Skin of body (tissue), 2 donors: Measurements from ENCODE around the gene AP4S1. TPM values are rescaled to one million over a fixed set of nuclear protein-coding genes. Genes with fewer than 3 reads are reported as not detected.
"Not testable (repeated sequence)": the region's sequence is repeated elsewhere in the genome, so short reads cannot be mapped to it uniquely, and the experiment has no call there.

Experiments used
- DNase-seq: peaks from one replicate; lab custom pipeline; 2025; lab: John Stamatoyannopoulos, UW
- total RNA-seq: library from RNA; depleted of rRNA; stranded (reverse); fragments of >200 nt; gene quantifications from one replicate; pipeline ENCODE4 v1.2.3, GENCODE V29; 2014

Gene AP4S1
- total RNA-seq, 1 donor from 2014 or later = 10.9 TPM

- DNase-seq = not testable (repeated sequence)
These were observed 17.4 kb downstream of the AP4S1 start for GRCh38 chr14:31042893-31043292.

GRCh38 chr14:31043379-31043778, 17.9 kb downstream of the AP4S1 start:
- DNase-seq = no peak

GRCh38 chr14:31045501-31046080, 20.1 kb downstream of the AP4S1 start:
- no peak for DNase-seq

GRCh38 chr14:31047503-31047902, 22.1 kb downstream of the AP4S1 start:
- no peak for DNase-seq

- DNase-seq = no peak
These were observed 25.6 kb downstream of the AP4S1 start for GRCh38 chr14:31051023-31051422.

GRCh38 chr14:31051511-31051910, 26.1 kb downstream of the AP4S1 start:
- DNase-seq = no peak

- DNase-seq = not testable (repeated sequence)
These were observed 27.6 kb downstream of the AP4S1 start for GRCh38 chr14:31052905-31053586.

- DNase-seq = no peak
These were observed 31.6 kb downstream of the AP4S1 start for GRCh38 chr14:31057035-31057434.

GRCh38 chr14:31057701-31058364, 32.4 kb downstream of the AP4S1 start:
- no peak for DNase-seq

GRCh38 chr14:31059152-31059924, 33.9 kb downstream of the AP4S1 start:
- no peak for DNase-seq

- no peak for DNase-seq
These were observed 34.9 kb downstream of the AP4S1 start for GRCh38 chr14:31060253-31060875.

- not testable (repeated sequence) for DNase-seq
These were observed 37.5 kb downstream of the AP4S1 start for GRCh38 chr14:31062908-31063307.

- DNase-seq = no peak
These were observed 42.8 kb downstream of the AP4S1 start for GRCh38 chr14:31068235-31068634.

- DNase-seq = no peak
These were observed 43.9 kb downstream of the AP4S1 start for GRCh38 chr14:31069343-31069742.

- no peak for DNase-seq
These were observed 45.0 kb downstream of the AP4S1 start for GRCh38 chr14:31070431-31070830.

GRCh38 chr14:31071151-31071550, 45.7 kb downstream of the AP4S1 start:
- DNase-seq = no peak

GRCh38 chr14:31075144-31075543, 49.7 kb downstream of the AP4S1 start:
- no peak for DNase-seq

GRCh38 chr14:31078766-31079165, 53.3 kb downstream of the AP4S1 start:
- DNase-seq = no peak

- DNase-seq = no peak
These were observed 54.6 kb downstream of the AP4S1 start for GRCh38 chr14:31080056-31080455.

- DNase-seq = no peak
These were observed 55.0 kb downstream of the AP4S1 start for GRCh38 chr14:31080484-31080883.

GRCh38 chr14:31083781-31084180, 58.3 kb downstream of the AP4S1 start:
- DNase-seq = no peak

- no peak for DNase-seq
These were observed 58.9 kb downstream of the AP4S1 start for GRCh38 chr14:31084385-31084784.
